HepG2 (cell line): ENCODE data around the gene ZBTB7A.

Experiments used
- KDM4B ChIP-seq: sonication (generic); formaldehyde crosslinking; IDR thresholded peaks from 2 replicates; pipeline ENCODE4 v1.4.0; 2020; ENCODE audit warnings: missing genetic modification reagents
- NCOA1 ChIP-seq: sonication (generic); formaldehyde crosslinking; IDR thresholded peaks from 2 replicates; pipeline ENCODE4 v1.9.0; 2021; ENCODE audit warnings: missing genetic modification reagents
- PITX1 ChIP-seq: sonication (generic); formaldehyde crosslinking; IDR thresholded peaks from 2 replicates; pipeline ENCODE4 v1.5.1; 2020; ENCODE audit warnings: mild to moderate bottlenecking, missing genetic modification reagents
- SMAD3 ChIP-seq: sonication (generic); formaldehyde crosslinking; IDR thresholded peaks from 2 replicates; pipeline ENCODE4 v1.4.0; 2020; ENCODE audit warnings: missing genetic modification reagents
- SP4 ChIP-seq: sonication (generic); formaldehyde crosslinking; IDR thresholded peaks from 2 replicates; pipeline ENCODE4 v1.8.1; 2023; ENCODE audit warnings: mild to moderate bottlenecking, missing genetic modification reagents
- ZNF33A ChIP-seq: sonication (generic); formaldehyde crosslinking; IDR thresholded peaks from 2 replicates; pipeline ENCODE4 v1.5.1; 2020; ENCODE audit warnings: missing genetic modification reagents, mild to moderate bottlenecking, moderate library complexity, borderline replicate concordance
- ZNF629 ChIP-seq: sonication (generic); formaldehyde crosslinking; conservative IDR thresholded peaks from 2 replicates; pipeline ENCODE4 v1.5.0; 2020; ENCODE audit warnings: missing genetic modification reagents
- ZNF672 ChIP-seq: sonication (generic); formaldehyde crosslinking; IDR thresholded peaks from 2 replicates; pipeline ENCODE4 v1.8.1; 2022; ENCODE audit warnings: missing genetic modification reagents
- TF ChIP-seq, protein P1 (sequence below): sonication (generic); formaldehyde crosslinking; IDR thresholded peaks from 2 replicates; pipeline ENCODE4 v1.5.0; 2020; ENCODE audit warnings: mild to moderate bottlenecking, missing genetic modification reagents, moderate library complexity

DNA sequence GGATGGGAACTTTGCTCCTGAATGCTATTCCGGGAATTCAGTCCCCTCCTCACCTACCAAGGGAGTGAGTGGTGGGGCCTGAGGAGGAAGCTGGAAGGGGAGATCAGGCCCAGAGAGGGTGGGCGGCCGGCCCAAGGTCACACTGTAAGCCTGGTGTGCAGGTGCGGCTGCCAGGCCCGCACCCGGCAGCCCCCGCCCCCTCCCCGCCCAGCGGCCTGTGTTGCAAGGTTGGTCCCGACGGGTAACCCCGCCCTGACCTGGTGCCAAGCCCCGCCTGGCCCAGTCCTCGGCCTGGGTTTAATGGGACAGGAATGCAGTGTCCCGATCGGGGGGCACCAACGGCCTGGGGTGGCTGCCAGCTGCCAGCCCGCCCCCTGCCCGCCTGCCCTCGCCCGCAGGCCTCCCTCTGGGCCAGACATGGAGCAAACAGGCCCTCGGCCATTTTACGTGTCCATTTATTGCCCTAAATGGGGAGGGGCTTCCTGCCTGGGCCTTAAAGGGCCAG is 5.5 kb downstream of the ZBTB7A start:
- TF ChIP-seq KDM4B (CRISPR knock-in tag), result no peak
- TF ChIP-seq PITX1 (CRISPR knock-in tag), result 0 out of 2 replicates have a peak, but pooled peaks have one; percentile 27
- TF ChIP-seq NCOA1 (CRISPR knock-in tag), result no peak
- TF ChIP-seq SP4 (CRISPR knock-in tag), result peak; percentile 29; the same call in 1 of the 2 replicates
- TF ChIP-seq ZNF672 (CRISPR knock-in tag), result no peak
- TF ChIP-seq ZNF629 (CRISPR knock-in tag), result no peak
- TF ChIP-seq SMAD3 (CRISPR knock-in tag), result no peak
- TF ChIP-seq ZNF33A, result no peak
- TF ChIP-seq, protein P1, sequence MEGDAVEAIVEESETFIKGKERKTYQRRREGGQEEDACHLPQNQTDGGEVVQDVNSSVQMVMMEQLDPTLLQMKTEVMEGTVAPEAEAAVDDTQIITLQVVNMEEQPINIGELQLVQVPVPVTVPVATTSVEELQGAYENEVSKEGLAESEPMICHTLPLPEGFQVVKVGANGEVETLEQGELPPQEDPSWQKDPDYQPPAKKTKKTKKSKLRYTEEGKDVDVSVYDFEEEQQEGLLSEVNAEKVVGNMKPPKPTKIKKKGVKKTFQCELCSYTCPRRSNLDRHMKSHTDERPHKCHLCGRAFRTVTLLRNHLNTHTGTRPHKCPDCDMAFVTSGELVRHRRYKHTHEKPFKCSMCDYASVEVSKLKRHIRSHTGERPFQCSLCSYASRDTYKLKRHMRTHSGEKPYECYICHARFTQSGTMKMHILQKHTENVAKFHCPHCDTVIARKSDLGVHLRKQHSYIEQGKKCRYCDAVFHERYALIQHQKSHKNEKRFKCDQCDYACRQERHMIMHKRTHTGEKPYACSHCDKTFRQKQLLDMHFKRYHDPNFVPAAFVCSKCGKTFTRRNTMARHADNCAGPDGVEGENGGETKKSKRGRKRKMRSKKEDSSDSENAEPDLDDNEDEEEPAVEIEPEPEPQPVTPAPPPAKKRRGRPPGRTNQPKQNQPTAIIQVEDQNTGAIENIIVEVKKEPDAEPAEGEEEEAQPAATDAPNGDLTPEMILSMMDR (CRISPR knock-in tag), result no peak
